GM12878 (cell line): ENCODE results near the gene OMP. TPM values are rescaled to one million over a fixed set of nuclear protein-coding genes. Genes with fewer than 3 reads are reported as not detected.

Experiments
- ATAC-seq: fragments of 200-7000 bp; cut with Tn5 transposase; 3 replicates; pipeline ENCODE4 v1.9.1; 2020; ENCODE audit warnings: mild to moderate bottlenecking, moderate library complexity
- BruUV-seq: library from RNA; stranded (reverse); fragments of 400-500 nt; replicated peaks from 2 replicates; lab custom pipeline; 2021; lab: Mats Ljungman, UMichigan
- CTCF ChIA-PET: fragments of 300-600 bp; sonication (Branson Sonifier 250); formaldehyde crosslinking; extraction: SDS; loops from one replicate; lab custom pipeline; 2021; ENCODE audit warnings: inconsistent platforms; lab: Yijun Ruan, JAX
- POLR2A ChIA-PET: fragments of 350-600 bp; formaldehyde crosslinking; extraction: SDS; loops from one replicate; lab custom pipeline; 2021; ENCODE audit warnings: inconsistent platforms; lab: Charles Lee
- RAD21 ChIA-PET: fragments of 300-600 bp; sonication (Branson Sonifier 250); formaldehyde crosslinking; loops from one replicate; lab custom pipeline; 2023; ENCODE audit warnings: antibody characterized with exemption; ENCODE audit not compliant: unreplicated experiment; lab: Charles Lee
- SMC1A ChIA-PET: fragments of 300-600 bp; sonication (Branson Sonifier 250); formaldehyde crosslinking; loops from one replicate; lab custom pipeline; 2023; ENCODE audit not compliant: unreplicated experiment, uncharacterized antibody; lab: Charles Lee
- DNase-seq: peaks from one replicate; pipeline ENCODE4 v3.0.0-alpha.2; 2011; ENCODE audit warnings: low read depth, low spot score
- FAIRE-seq: peaks from 3 replicates; lab custom pipeline; 2011; peaks lifted over from hg19 to GRCh38; lab: Jason Lieb, UNC
- H2AFZ ChIP-seq: 2 replicates; pipeline ENCODE4 v1.6.0; 2011; ENCODE audit warnings: low read depth, low read length, control low read depth; ENCODE audit not compliant: control insufficient read depth
- H3K27ac ChIP-seq: 2 replicates; pipeline ENCODE4 v1.5.1; 2011; ENCODE audit warnings: control low read depth; ENCODE audit not compliant: control insufficient read depth, insufficient read depth
- H3K27me3 ChIP-seq, 2 experiments: replicated peaks in 1 of 2; 2 replicates each; pipeline versions ENCODE4 v1.6.0 to v1.6.1; 2011; ENCODE audit warnings: low read length in 1 of 2; ENCODE audit not compliant: control insufficient read depth in 2 of 2, insufficient read depth in 2 of 2
- H3K36me3 ChIP-seq, 2 experiments: 2 replicates each; pipeline ENCODE4 v1.5.1; 2011; ENCODE audit warnings: low read length in 1 of 2; ENCODE audit not compliant: control insufficient read depth in 2 of 2, insufficient read depth in 2 of 2
- H3K4me1 ChIP-seq: 2 replicates; pipeline ENCODE4 v1.6.1; 2011; ENCODE audit warnings: mild to moderate bottlenecking, low read length, moderate library complexity, mixed read lengths; ENCODE audit not compliant: control insufficient read depth, insufficient read depth
- H3K4me2 ChIP-seq: 2 replicates; pipeline ENCODE4 v1.6.0; 2011; ENCODE audit warnings: control low read depth; ENCODE audit not compliant: control insufficient read depth, insufficient read depth
- H3K4me3 ChIP-seq: fragments of 200-600 bp; sonication (generic); 2 replicates; pipeline ENCODE4 v1.5.1; 2016
- H3K79me2 ChIP-seq: 2 replicates; pipeline ENCODE4 v1.6.0; 2011; ENCODE audit warnings: low read length; ENCODE audit not compliant: control insufficient read depth, insufficient read depth
- H3K9ac ChIP-seq: 2 replicates; pipeline ENCODE4 v1.8.0; 2011; ENCODE audit warnings: low read length, control low read depth, mixed read lengths; ENCODE audit not compliant: control insufficient read depth, insufficient read depth
- H3K9me3 ChIP-seq: replicated peaks from 3 replicates; pipeline ENCODE4 v1.5.1; 2011; ENCODE audit warnings: mild to moderate bottlenecking, low read length; ENCODE audit not compliant: control insufficient read depth, insufficient read depth
- H4K20me1 ChIP-seq: 2 replicates; pipeline ENCODE4 v1.6.0; 2011; ENCODE audit not compliant: control insufficient read depth, insufficient read depth
- ATF7 ChIP-seq: fragments of 450-650 bp; IDR thresholded peaks from 2 replicates; pipeline ENCODE4 v1.6.1; 2016; ENCODE audit warnings: low read depth, mild to moderate bottlenecking
- BRCA1 ChIP-seq: IDR thresholded peaks from 2 replicates; pipeline ENCODE4 v1.6.1; 2011; ENCODE audit warnings: low read depth, low read length, improper control_type of control experiment
- EED ChIP-seq: sonication (generic); IDR thresholded peaks from 2 replicates; pipeline ENCODE4 v1.6.1; 2016; ENCODE audit warnings: antibody characterized with exemption, low read depth
- FOXK2 ChIP-seq: fragments of 450-650 bp; IDR thresholded peaks from 2 replicates; pipeline ENCODE4 v1.6.1; 2017; ENCODE audit warnings: mild to moderate bottlenecking, moderate library complexity
- HDAC2 ChIP-seq: fragments of 200-600 bp; sonication (generic); IDR thresholded peaks from 2 replicates; pipeline ENCODE4 v1.6.1; 2017
- IRF4 ChIP-seq: IDR thresholded peaks from 2 replicates; pipeline ENCODE4 v1.6.1; 2011; ENCODE audit warnings: low read depth, low read length
- MAX ChIP-seq: IDR thresholded peaks from 2 replicates; pipeline ENCODE4 v1.6.1; 2012; ENCODE audit warnings: low read depth, low read length, improper control_type of control experiment
- NFXL1 ChIP-seq: fragments of 450-650 bp; IDR thresholded peaks from 2 replicates; pipeline ENCODE4 v1.6.1; 2017; ENCODE audit warnings: antibody characterized with exemption, mild to moderate bottlenecking, borderline replicate concordance
- PAX8 ChIP-seq: fragments of 450-650 bp; IDR thresholded peaks from 2 replicates; pipeline ENCODE4 v1.6.1; 2017; ENCODE audit warnings: mild to moderate bottlenecking, moderate library complexity
- SIN3A ChIP-seq: IDR thresholded peaks from 2 replicates; pipeline ENCODE4 v1.6.1; 2012; ENCODE audit warnings: low read depth, low read length, improper control_type of control experiment
- SREBF1 ChIP-seq: IDR thresholded peaks from 2 replicates; pipeline ENCODE4 v1.6.1; 2012; ENCODE audit warnings: mild to moderate bottlenecking, low read length
- TCF3 ChIP-seq: IDR thresholded peaks from 2 replicates; pipeline ENCODE4 v1.6.1; 2012; ENCODE audit warnings: low read depth, mild to moderate bottlenecking, low read length, borderline replicate concordance; ENCODE audit not compliant: insufficient read depth
- ZNF274 ChIP-seq: IDR thresholded peaks from one replicate; pipeline ENCODE4 v1.8.0; 2011; ENCODE audit not compliant: insufficient read length, insufficient read depth
- WGBS: methylation state at CpG from one replicate; pipeline ENCODE4 v1.1.6; 2016; ENCODE audit warnings: low lambda C conversion rate; ENCODE audit not compliant: insufficient replicate concordance, insufficient coverage; ENCODE audit errors: missing lambda C conversion rate; 5-methylcytosine and 5-hydroxymethylcytosine counted together
- in situ Hi-C: fragments of 300-500 bp; cut with MboI; formaldehyde crosslinking; loops from 9 replicates; pipeline ENCODE4 v1.14.3; 2018; ENCODE audit warnings: mixed read lengths
- intact Hi-C: fragments of 100-400 bp; cut with micrococcal nuclease; formaldehyde crosslinking; loops from one replicate; pipeline ENCODE4 v1.14.2; 2022; ENCODE audit not compliant: unreplicated experiment
- polyA plus RNA-seq, 11 experiments: library from polyadenylated mRNA; depleted of rRNA in 4 of 11; unstranded in 6 of 11; stranded (reverse) in 5 of 11; fragments of >200 nt; fragmentation: Nextera tagmentation in 4 of 11; fragmentation: Illumina TruSeq in 1 of 11; extraction: Ambion mirVana in 4 of 11; extraction: Trizol in 1 of 11; gene quantifications; 1 replicate in 1 of 11; 2 replicates in 10 of 11; pipeline versions ENCODE4 v1.2.1 to v1.2.3, GENCODE V29; 2011 to 2016; ENCODE audit warnings: inconsistent platforms in 2 of 11, missing spikeins in 2 of 11, low read depth in 1 of 11
- total RNA-seq, 4 experiments: library from RNA; depleted of rRNA in 3 of 4; stranded (reverse); fragments of >200 nt in 3 of 4; fragmentation: Illumina TruSeq in 1 of 4; extraction: Trizol in 1 of 4; gene quantifications; 2 replicates each; pipeline versions ENCODE4 v1.2.1 to v1.2.3, GENCODE V29; 2013 to 2021
- TF ChIP-seq, protein P1 (sequence below): fragments of 150-350 bp; IDR thresholded peaks from 2 replicates; pipeline ENCODE4 v1.6.1; 2016; ENCODE audit warnings: low read depth, low read length
- TF ChIP-seq, protein P2 (sequence below): fragments of 450-650 bp; conservative IDR thresholded peaks from 2 replicates; pipeline ENCODE4 v1.6.1; 2017; ENCODE audit warnings: mild to moderate bottlenecking, moderate library complexity

The OMP gene
- total and polyA plus RNA-seq, 10 of the 15 experiments (the other 5 are each of a cell fraction or from before 2014, with no cell fraction given), result not detected

DNA sequence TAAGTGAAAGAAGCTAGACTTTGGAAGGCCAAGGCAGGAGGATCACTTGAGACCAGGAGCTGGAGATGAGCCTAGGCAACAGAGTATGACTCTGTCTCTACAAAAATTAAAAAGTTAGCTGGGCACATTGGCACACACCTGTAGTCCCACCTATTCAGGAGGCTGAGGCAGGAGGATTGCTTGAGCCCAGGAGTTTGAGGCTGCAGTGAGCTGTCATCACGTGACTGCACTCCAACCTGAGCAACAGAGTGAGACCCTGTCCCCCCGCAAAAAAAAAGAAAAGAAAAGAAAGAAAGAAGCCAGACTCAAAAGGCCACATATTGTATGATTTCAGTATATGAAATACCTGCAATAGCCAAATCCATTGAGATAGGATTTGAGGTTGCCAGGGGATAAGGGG lies 43.7 kb upstream of the OMP start:
- 31% methylated on average over 2 of the region's 2 CpGs for WGBS
- CTCF ChIA-PET, result no interaction called here
- POLR2A ChIA-PET, result no interaction called here
- Histone ChIP-seq H3K4me1 (no peaks in the 10 kb centered on the region), H3K79me2 (no peaks in the 10 kb centered on the region), H2AFZ (no peak overlapping the region), H3K4me3 (no peak overlapping the region), H3K9me3 (peaks cover 2% of the 10 kb centered on the region; the same call in 1 of the 3 replicates), H3K27me3 (no peaks in the 10 kb centered on the region), H3K9ac (no peak overlapping the region), H3K27ac (no peak overlapping the region), H3K36me3 (no peaks in the 10 kb centered on the region), H3K4me2 (no peak overlapping the region), H4K20me1 (no peaks in the 10 kb centered on the region)
- in situ Hi-C loops (no loop called here), intact Hi-C loops (no loop called here)
- DNase-seq (no peak), ATAC-seq (no peak), FAIRE-seq (no peak)
- RAD21 ChIA-PET, result no interaction called here
- SMC1A ChIA-PET, result no interaction called here
- TF ChIP-seq SIN3A, result no peak
- no peak for TF ChIP-seq ZNF274
- no peak for TF ChIP-seq ATF7
- no TSS peak for BruUV-seq

- no peak for TF ChIP-seq PAX8
- TF ChIP-seq, protein P1, sequence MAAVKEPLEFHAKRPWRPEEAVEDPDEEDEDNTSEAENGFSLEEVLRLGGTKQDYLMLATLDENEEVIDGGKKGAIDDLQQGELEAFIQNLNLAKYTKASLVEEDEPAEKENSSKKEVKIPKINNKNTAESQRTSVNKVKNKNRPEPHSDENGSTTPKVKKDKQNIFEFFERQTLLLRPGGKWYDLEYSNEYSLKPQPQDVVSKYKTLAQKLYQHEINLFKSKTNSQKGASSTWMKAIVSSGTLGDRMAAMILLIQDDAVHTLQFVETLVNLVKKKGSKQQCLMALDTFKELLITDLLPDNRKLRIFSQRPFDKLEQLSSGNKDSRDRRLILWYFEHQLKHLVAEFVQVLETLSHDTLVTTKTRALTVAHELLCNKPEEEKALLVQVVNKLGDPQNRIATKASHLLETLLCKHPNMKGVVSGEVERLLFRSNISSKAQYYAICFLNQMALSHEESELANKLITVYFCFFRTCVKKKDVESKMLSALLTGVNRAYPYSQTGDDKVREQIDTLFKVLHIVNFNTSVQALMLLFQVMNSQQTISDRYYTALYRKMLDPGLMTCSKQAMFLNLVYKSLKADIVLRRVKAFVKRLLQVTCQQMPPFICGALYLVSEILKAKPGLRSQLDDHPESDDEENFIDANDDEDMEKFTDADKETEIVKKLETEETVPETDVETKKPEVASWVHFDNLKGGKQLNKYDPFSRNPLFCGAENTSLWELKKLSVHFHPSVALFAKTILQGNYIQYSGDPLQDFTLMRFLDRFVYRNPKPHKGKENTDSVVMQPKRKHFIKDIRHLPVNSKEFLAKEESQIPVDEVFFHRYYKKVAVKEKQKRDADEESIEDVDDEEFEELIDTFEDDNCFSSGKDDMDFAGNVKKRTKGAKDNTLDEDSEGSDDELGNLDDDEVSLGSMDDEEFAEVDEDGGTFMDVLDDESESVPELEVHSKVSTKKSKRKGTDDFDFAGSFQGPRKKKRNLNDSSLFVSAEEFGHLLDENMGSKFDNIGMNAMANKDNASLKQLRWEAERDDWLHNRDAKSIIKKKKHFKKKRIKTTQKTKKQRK, result no peak
- TF ChIP-seq HDAC2, result no peak
- no peak for TF ChIP-seq NFXL1
- no peak for TF ChIP-seq MAX
- TF ChIP-seq EED, result no peak
- no peak for TF ChIP-seq SREBF1
- no peak for TF ChIP-seq IRF4
- TF ChIP-seq FOXK2, result no peak
- no peak for TF ChIP-seq ATF7
- TF ChIP-seq TCF3, result no peak
- TF ChIP-seq, protein P2, sequence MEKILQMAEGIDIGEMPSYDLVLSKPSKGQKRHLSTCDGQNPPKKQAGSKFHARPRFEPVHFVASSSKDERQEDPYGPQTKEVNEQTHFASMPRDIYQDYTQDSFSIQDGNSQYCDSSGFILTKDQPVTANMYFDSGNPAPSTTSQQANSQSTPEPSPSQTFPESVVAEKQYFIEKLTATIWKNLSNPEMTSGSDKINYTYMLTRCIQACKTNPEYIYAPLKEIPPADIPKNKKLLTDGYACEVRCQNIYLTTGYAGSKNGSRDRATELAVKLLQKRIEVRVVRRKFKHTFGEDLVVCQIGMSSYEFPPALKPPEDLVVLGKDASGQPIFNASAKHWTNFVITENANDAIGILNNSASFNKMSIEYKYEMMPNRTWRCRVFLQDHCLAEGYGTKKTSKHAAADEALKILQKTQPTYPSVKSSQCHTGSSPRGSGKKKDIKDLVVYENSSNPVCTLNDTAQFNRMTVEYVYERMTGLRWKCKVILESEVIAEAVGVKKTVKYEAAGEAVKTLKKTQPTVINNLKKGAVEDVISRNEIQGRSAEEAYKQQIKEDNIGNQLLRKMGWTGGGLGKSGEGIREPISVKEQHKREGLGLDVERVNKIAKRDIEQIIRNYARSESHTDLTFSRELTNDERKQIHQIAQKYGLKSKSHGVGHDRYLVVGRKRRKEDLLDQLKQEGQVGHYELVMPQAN, result no peak
- no peak for TF ChIP-seq BRCA1
- DNase-seq, result no peak
- ChIA-PET POLR2A (no interaction called here), RAD21 (no interaction called here), SMC1A (no interaction called here), CTCF (interaction anchor here (3.6 kb wide), 1 partner anchor 12 kb away, joined by 11 read pairs; no protein-coding TSS in a partner anchor)
- 55% methylated on average over 5 of the region's 5 CpGs for WGBS
- no TSS peak for BruUV-seq
- Histone ChIP-seq H3K9ac (no peak overlapping the region), H2AFZ (no peak overlapping the region), H4K20me1 (no peaks in the 10 kb centered on the region), H3K4me2 (no peak overlapping the region), H3K79me2 (no peaks in the 10 kb centered on the region), H3K27me3 (no peaks in the 10 kb centered on the region), H3K4me1 (no peaks in the 10 kb centered on the region), H3K27ac (no peak overlapping the region), H3K4me3 (no peak overlapping the region), H3K36me3 (no peaks in the 10 kb centered on the region), H3K9me3 (peaks cover 2% of the 10 kb centered on the region; the same call in 1 of the 3 replicates)
- in situ Hi-C loops, result no loop called here
- no peak for ATAC-seq
- intact Hi-C loops, result no loop called here
- FAIRE-seq, result no peak
Measured at GRCh38 chr11:77059806-77060205, 42.8 kb upstream of the OMP start.
